H1 (cell line): Measurements from ENCODE around the gene GPC6. TPM values are rescaled to one million over a fixed set of nuclear protein-coding genes. Genes with fewer than 3 reads are reported as not detected.

ENCODE experiments used
- CHD7 ChIP-seq: fragments of 300-600 bp; sonication (generic); IDR thresholded peaks from 2 replicates; pipeline ENCODE4 v1.7.1; 2012; ENCODE audit warnings: low read length, moderate library complexity, mild to moderate bottlenecking, inconsistent platforms; ENCODE audit not compliant: insufficient replicate concordance
- CREB1 ChIP-seq: IDR thresholded peaks from 2 replicates; pipeline ENCODE4 v1.6.1; 2012; ENCODE audit warnings: inconsistent platforms
- HDAC2 ChIP-seq, 2 experiments: fragments of 300-600 bp in 1 of 2; sonication (generic) in 1 of 2; IDR thresholded peaks; 2 replicates each; pipeline ENCODE4 v1.6.1; 2011 to 2012; ENCODE audit warnings: low read depth in 2 of 2, low read length in 2 of 2, mild to moderate bottlenecking in 2 of 2, moderate library complexity in 2 of 2, borderline replicate concordance in 1 of 2, inconsistent platforms in 1 of 2
- HDAC6 ChIP-seq: IDR thresholded peaks from one replicate; pipeline ENCODE4 v1.7.1; 2012; ENCODE audit warnings: low read depth, mild to moderate bottlenecking, inconsistent platforms, low read length, moderate library complexity
- POLR2AphosphoS5 ChIP-seq: IDR thresholded peaks from 2 replicates; pipeline ENCODE4 v1.6.1; 2011; ENCODE audit warnings: low read depth, low read length
- SIRT6 ChIP-seq: IDR thresholded peaks from one replicate; pipeline ENCODE4 v1.7.1; 2012; ENCODE audit warnings: low read length, inconsistent platforms
- polyA plus RNA-seq, 7 experiments: library from polyadenylated mRNA; depleted of rRNA in 3 of 7; stranded (reverse) in 5 of 7; unstranded in 2 of 7; fragments of >200 nt in 5 of 7; fragments of 200-250 nt in 2 of 7; gene quantifications; 1 replicate in 5 of 7; 2 replicates in 1 of 7; 4 replicates in 1 of 7; pipeline versions ENCODE4 v1.2.1 to v1.2.3, GENCODE V29; 2011 to 2013; ENCODE audit warnings: missing spikeins in 2 of 7, mixed read lengths in 2 of 7
- total RNA-seq: library from RNA; stranded (reverse); fragmentation: NEBNext Ultra II Directional; extraction: Animal tissue kit (Norgen Biotek cat#: 25700); gene quantifications from 2 replicates; pipeline ENCODE4 v1.2.1, GENCODE V29; 2021

The GPC6 gene
- total and polyA plus RNA-seq, 2 of the 8 experiments (the other 6 are each of a cell fraction or from before 2014, with no cell fraction given) = 5.4 to 12.0 TPM

- no peak for TF ChIP-seq CHD7
- no peak for TF ChIP-seq HDAC2 (IDR thresholded peaks at IDR 0.05; ENCODE audit: borderline replicate concordance in 1 of 2, low read depth in 2 of 2, low read length in 2 of 2)
- no peak for TF ChIP-seq HDAC6
- TF ChIP-seq SIRT6 = no peak
- TF ChIP-seq POLR2AphosphoS5 = no peak
- TF ChIP-seq CREB1 = no peak
- TF ChIP-seq, all 59 proteins: peak for 0
Measured at GRCh38 chr13:93467175-93467574, 240.6 kb downstream of the GPC6 start (continued).
